GM12878 (cell line): ENCODE results near the gene HOMER2. TPM values are rescaled to one million over a fixed set of nuclear protein-coding genes. Genes with fewer than 3 reads are reported as not detected.

Source experiments
- ATAC-seq: fragments of 200-7000 bp; cut with Tn5 transposase; 3 replicates; pipeline ENCODE4 v1.9.1; 2020; ENCODE audit warnings: mild to moderate bottlenecking, moderate library complexity
- BruUV-seq: library from RNA; stranded (reverse); fragments of 400-500 nt; replicated peaks from 2 replicates; lab custom pipeline; 2021; lab: Mats Ljungman, UMichigan
- CTCF ChIA-PET: fragments of 300-600 bp; sonication (Branson Sonifier 250); formaldehyde crosslinking; extraction: SDS; loops from one replicate; lab custom pipeline; 2021; ENCODE audit warnings: inconsistent platforms; lab: Yijun Ruan, JAX
- POLR2A ChIA-PET: fragments of 350-600 bp; formaldehyde crosslinking; extraction: SDS; loops from one replicate; lab custom pipeline; 2021; ENCODE audit warnings: inconsistent platforms; lab: Charles Lee
- RAD21 ChIA-PET: fragments of 300-600 bp; sonication (Branson Sonifier 250); formaldehyde crosslinking; loops from one replicate; lab custom pipeline; 2023; ENCODE audit warnings: antibody characterized with exemption; ENCODE audit not compliant: unreplicated experiment; lab: Charles Lee
- SMC1A ChIA-PET: fragments of 300-600 bp; sonication (Branson Sonifier 250); formaldehyde crosslinking; loops from one replicate; lab custom pipeline; 2023; ENCODE audit not compliant: unreplicated experiment, uncharacterized antibody; lab: Charles Lee
- DNase-seq: peaks from one replicate; pipeline ENCODE4 v3.0.0-alpha.2; 2011; ENCODE audit warnings: low read depth, low spot score
- FAIRE-seq: peaks from 3 replicates; lab custom pipeline; 2011; peaks lifted over from hg19 to GRCh38; lab: Jason Lieb, UNC
- H2AFZ ChIP-seq: 2 replicates; pipeline ENCODE4 v1.6.0; 2011; ENCODE audit warnings: low read depth, low read length, control low read depth; ENCODE audit not compliant: control insufficient read depth
- H3K27ac ChIP-seq: 2 replicates; pipeline ENCODE4 v1.5.1; 2011; ENCODE audit warnings: control low read depth; ENCODE audit not compliant: control insufficient read depth, insufficient read depth
- H3K27me3 ChIP-seq, 2 experiments: replicated peaks in 1 of 2; 2 replicates each; pipeline versions ENCODE4 v1.6.0 to v1.6.1; 2011; ENCODE audit warnings: low read length in 1 of 2; ENCODE audit not compliant: control insufficient read depth in 2 of 2, insufficient read depth in 2 of 2
- H3K36me3 ChIP-seq, 2 experiments: 2 replicates each; pipeline ENCODE4 v1.5.1; 2011; ENCODE audit warnings: low read length in 1 of 2; ENCODE audit not compliant: control insufficient read depth in 2 of 2, insufficient read depth in 2 of 2
- H3K4me1 ChIP-seq: 2 replicates; pipeline ENCODE4 v1.6.1; 2011; ENCODE audit warnings: mild to moderate bottlenecking, low read length, moderate library complexity, mixed read lengths; ENCODE audit not compliant: control insufficient read depth, insufficient read depth
- H3K4me2 ChIP-seq: 2 replicates; pipeline ENCODE4 v1.6.0; 2011; ENCODE audit warnings: control low read depth; ENCODE audit not compliant: control insufficient read depth, insufficient read depth
- H3K4me3 ChIP-seq: fragments of 200-600 bp; sonication (generic); 2 replicates; pipeline ENCODE4 v1.5.1; 2016
- H3K79me2 ChIP-seq: 2 replicates; pipeline ENCODE4 v1.6.0; 2011; ENCODE audit warnings: low read length; ENCODE audit not compliant: control insufficient read depth, insufficient read depth
- H3K9ac ChIP-seq: 2 replicates; pipeline ENCODE4 v1.8.0; 2011; ENCODE audit warnings: low read length, control low read depth, mixed read lengths; ENCODE audit not compliant: control insufficient read depth, insufficient read depth
- H3K9me3 ChIP-seq: replicated peaks from 3 replicates; pipeline ENCODE4 v1.5.1; 2011; ENCODE audit warnings: mild to moderate bottlenecking, low read length; ENCODE audit not compliant: control insufficient read depth, insufficient read depth
- H4K20me1 ChIP-seq: 2 replicates; pipeline ENCODE4 v1.6.0; 2011; ENCODE audit not compliant: control insufficient read depth, insufficient read depth
- CBX5 ChIP-seq: sonication (generic); IDR thresholded peaks from 2 replicates; pipeline ENCODE4 v1.6.1; 2016; ENCODE audit warnings: low read depth, moderate library complexity, mild to moderate bottlenecking, inconsistent platforms
- MTA2 ChIP-seq: fragments of 450-650 bp; IDR thresholded peaks from 2 replicates; pipeline ENCODE4 v1.6.1; 2016; ENCODE audit warnings: low read depth, mild to moderate bottlenecking, moderate library complexity
- POLR2AphosphoS5 ChIP-seq: IDR thresholded peaks from 2 replicates; pipeline ENCODE4 v1.6.1; 2011; ENCODE audit warnings: mild to moderate bottlenecking, low read length, inconsistent platforms
- SMAD5 ChIP-seq: IDR thresholded peaks from 2 replicates; pipeline ENCODE4 v1.6.1; 2016; ENCODE audit warnings: antibody characterized with exemption, low read depth
- TAF1 ChIP-seq: IDR thresholded peaks from 2 replicates; pipeline ENCODE4 v1.6.1; 2011; ENCODE audit warnings: mild to moderate bottlenecking, low read depth, low read length, borderline replicate concordance
- WGBS: methylation state at CpG from one replicate; pipeline ENCODE4 v1.1.6; 2016; ENCODE audit warnings: low lambda C conversion rate; ENCODE audit not compliant: insufficient replicate concordance, insufficient coverage; ENCODE audit errors: missing lambda C conversion rate; 5-methylcytosine and 5-hydroxymethylcytosine counted together
- in situ Hi-C: fragments of 300-500 bp; cut with MboI; formaldehyde crosslinking; loops from 9 replicates; pipeline ENCODE4 v1.14.3; 2018; ENCODE audit warnings: mixed read lengths
- intact Hi-C: fragments of 100-400 bp; cut with micrococcal nuclease; formaldehyde crosslinking; loops from one replicate; pipeline ENCODE4 v1.14.2; 2022; ENCODE audit not compliant: unreplicated experiment
- polyA plus RNA-seq, 11 experiments: library from polyadenylated mRNA; depleted of rRNA in 4 of 11; unstranded in 6 of 11; stranded (reverse) in 5 of 11; fragments of >200 nt; fragmentation: Nextera tagmentation in 4 of 11; fragmentation: Illumina TruSeq in 1 of 11; extraction: Ambion mirVana in 4 of 11; extraction: Trizol in 1 of 11; gene quantifications; 1 replicate in 1 of 11; 2 replicates in 10 of 11; pipeline versions ENCODE4 v1.2.1 to v1.2.3, GENCODE V29; 2011 to 2016; ENCODE audit warnings: inconsistent platforms in 2 of 11, missing spikeins in 2 of 11, low read depth in 1 of 11
- total RNA-seq, 4 experiments: library from RNA; depleted of rRNA in 3 of 4; stranded (reverse); fragments of >200 nt in 3 of 4; fragmentation: Illumina TruSeq in 1 of 4; extraction: Trizol in 1 of 4; gene quantifications; 2 replicates each; pipeline versions ENCODE4 v1.2.1 to v1.2.3, GENCODE V29; 2013 to 2021
- TF ChIP-seq, protein P1 (sequence below): IDR thresholded peaks from 2 replicates; pipeline ENCODE4 v1.6.1; 2012; ENCODE audit warnings: improper control_type of control experiment, low read depth, low read length; ENCODE audit not compliant: insufficient replicate concordance
- TF ChIP-seq, protein P2 (sequence below): IDR thresholded peaks from 2 replicates; pipeline ENCODE4 v1.6.1; 2011; ENCODE audit warnings: low read depth, low read length, improper control_type of control experiment, borderline replicate concordance
- TF ChIP-seq, protein P3 (sequence below): IDR thresholded peaks from 2 replicates; pipeline ENCODE4 v1.6.1; 2012; ENCODE audit warnings: low read depth, low read length, improper control_type of control experiment
- TF ChIP-seq, protein P4 (sequence below): fragments of 150-350 bp; IDR thresholded peaks from 2 replicates; pipeline ENCODE4 v1.6.1; 2016; ENCODE audit warnings: low read depth, low read length

The HOMER2 gene
- total and polyA plus RNA-seq, 10 of the 15 experiments (the other 5 are each of a cell fraction or from before 2014, with no cell fraction given): 0.60 to 5.0 (median 1.8) TPM

DNA sequence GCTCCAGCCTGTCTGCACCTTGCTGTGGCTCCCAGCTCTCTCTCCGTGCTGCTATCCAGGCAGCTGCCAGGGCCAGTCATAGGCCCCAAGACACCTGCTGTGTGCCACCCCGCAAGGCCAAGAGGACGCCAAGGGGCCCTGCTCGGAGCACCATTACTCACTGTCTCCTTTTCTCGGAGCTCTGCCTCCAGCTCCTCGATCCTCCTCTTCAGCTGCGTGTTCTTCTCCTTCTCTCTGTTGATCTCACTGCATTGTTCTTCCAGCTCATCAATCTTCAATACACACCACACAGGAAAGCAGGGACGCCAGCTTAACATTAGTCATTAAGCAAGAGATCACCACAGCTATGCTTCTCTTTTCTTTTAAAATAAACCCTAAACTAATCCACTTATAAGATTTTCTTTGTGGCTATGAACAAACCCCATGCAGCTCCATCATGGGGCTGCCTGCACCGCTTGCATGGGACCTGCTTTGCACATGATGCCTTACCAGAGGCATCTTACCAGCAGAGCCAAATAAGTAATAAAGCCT, 100.5 kb downstream of the HOMER2 start (continued):
- TF ChIP-seq, protein P1, sequence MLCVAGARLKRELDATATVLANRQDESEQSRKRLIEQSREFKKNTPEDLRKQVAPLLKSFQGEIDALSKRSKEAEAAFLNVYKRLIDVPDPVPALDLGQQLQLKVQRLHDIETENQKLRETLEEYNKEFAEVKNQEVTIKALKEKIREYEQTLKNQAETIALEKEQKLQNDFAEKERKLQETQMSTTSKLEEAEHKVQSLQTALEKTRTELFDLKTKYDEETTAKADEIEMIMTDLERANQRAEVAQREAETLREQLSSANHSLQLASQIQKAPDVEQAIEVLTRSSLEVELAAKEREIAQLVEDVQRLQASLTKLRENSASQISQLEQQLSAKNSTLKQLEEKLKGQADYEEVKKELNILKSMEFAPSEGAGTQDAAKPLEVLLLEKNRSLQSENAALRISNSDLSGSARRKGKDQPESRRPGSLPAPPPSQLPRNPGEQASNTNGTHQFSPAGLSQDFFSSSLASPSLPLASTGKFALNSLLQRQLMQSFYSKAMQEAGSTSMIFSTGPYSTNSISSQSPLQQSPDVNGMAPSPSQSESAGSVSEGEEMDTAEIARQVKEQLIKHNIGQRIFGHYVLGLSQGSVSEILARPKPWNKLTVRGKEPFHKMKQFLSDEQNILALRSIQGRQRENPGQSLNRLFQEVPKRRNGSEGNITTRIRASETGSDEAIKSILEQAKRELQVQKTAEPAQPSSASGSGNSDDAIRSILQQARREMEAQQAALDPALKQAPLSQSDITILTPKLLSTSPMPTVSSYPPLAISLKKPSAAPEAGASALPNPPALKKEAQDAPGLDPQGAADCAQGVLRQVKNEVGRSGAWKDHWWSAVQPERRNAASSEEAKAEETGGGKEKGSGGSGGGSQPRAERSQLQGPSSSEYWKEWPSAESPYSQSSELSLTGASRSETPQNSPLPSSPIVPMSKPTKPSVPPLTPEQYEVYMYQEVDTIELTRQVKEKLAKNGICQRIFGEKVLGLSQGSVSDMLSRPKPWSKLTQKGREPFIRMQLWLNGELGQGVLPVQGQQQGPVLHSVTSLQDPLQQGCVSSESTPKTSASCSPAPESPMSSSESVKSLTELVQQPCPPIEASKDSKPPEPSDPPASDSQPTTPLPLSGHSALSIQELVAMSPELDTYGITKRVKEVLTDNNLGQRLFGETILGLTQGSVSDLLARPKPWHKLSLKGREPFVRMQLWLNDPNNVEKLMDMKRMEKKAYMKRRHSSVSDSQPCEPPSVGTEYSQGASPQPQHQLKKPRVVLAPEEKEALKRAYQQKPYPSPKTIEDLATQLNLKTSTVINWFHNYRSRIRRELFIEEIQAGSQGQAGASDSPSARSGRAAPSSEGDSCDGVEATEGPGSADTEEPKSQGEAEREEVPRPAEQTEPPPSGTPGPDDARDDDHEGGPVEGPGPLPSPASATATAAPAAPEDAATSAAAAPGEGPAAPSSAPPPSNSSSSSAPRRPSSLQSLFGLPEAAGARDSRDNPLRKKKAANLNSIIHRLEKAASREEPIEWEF: no peak
- no peak for TF ChIP-seq SMAD5

DNA sequence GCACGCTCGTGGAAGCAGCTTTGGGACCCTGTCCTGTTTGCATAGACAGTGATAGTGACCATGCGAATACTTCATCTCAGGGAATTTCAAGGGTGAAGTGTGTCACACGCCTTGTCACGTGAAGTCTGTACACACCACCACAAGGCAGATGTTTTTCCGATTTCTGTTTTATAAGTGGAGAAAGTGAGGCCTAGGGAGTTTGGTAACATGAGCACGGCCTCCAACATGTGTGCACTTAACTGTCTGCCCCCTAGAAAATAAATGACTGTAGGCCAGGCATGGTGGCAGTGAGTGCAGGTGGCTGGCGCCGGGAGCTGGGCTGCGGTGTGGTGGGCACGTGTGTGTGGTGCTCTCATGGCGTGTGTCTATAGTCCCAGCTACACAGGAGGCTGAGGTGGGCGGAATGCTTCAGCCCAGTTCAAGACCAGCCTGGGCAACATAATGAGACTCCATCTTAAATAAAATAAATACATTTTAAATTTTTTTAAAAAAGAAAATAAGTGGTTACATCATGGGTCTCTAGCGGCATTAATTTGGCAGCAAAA, 101.1 kb downstream of the HOMER2 start:
- Histone ChIP-seq H3K9me3 (no peaks in the 10 kb centered on the region), H2AFZ (no peak overlapping the region), H3K36me3 (no peaks in the 10 kb centered on the region), H3K79me2 (no peaks in the 10 kb centered on the region), H4K20me1 (no peaks in the 10 kb centered on the region), H3K4me2 (no peak overlapping the region), H3K4me3 (no peak overlapping the region), H3K9ac (no peak overlapping the region), H3K27me3 (no peaks in the 10 kb centered on the region), H3K27ac (no peak overlapping the region), H3K4me1 (no peaks in the 10 kb centered on the region)
- 88% methylated on average over 14 of the region's 14 CpGs for whole genome bisulfite sequencing
- DNase-seq (no peak), FAIRE-seq (no peak), ATAC-seq (no peak)
- SMC1A ChIA-PET: interaction anchor here (0.7 to 2.3 kb wide), 3 partner anchors 91 to 149 kb away, joined by 3 to 16 read pairs (median 11); partner anchors contain the start of gene RAMAC
- CTCF ChIA-PET: interaction anchor here (1.0 kb wide), 2 partner anchors 26 to 149 kb away, joined by 3 to 4 read pairs; no protein-coding TSS in a partner anchor
- in situ Hi-C loops: no loop called here
- RAD21 ChIA-PET: interaction anchor here (1.4 kb wide), 1 partner anchor 149 kb away, joined by 3 read pairs; no protein-coding TSS in a partner anchor
- intact Hi-C loops: no loop called here
- POLR2A ChIA-PET: no interaction called here
- BruUV-seq: no TSS peak
- TF ChIP-seq, protein P2, sequence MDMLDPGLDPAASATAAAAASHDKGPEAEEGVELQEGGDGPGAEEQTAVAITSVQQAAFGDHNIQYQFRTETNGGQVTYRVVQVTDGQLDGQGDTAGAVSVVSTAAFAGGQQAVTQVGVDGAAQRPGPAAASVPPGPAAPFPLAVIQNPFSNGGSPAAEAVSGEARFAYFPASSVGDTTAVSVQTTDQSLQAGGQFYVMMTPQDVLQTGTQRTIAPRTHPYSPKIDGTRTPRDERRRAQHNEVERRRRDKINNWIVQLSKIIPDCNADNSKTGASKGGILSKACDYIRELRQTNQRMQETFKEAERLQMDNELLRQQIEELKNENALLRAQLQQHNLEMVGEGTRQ: no peak
- TF ChIP-seq POLR2AphosphoS5 (no peak), TAF1 (no peak), MTA2 (no peak), CBX5 (no peak)
- TF ChIP-seq, protein P3, sequence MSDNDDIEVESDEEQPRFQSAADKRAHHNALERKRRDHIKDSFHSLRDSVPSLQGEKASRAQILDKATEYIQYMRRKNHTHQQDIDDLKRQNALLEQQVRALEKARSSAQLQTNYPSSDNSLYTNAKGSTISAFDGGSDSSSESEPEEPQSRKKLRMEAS: no peak
- TF ChIP-seq, protein P4, sequence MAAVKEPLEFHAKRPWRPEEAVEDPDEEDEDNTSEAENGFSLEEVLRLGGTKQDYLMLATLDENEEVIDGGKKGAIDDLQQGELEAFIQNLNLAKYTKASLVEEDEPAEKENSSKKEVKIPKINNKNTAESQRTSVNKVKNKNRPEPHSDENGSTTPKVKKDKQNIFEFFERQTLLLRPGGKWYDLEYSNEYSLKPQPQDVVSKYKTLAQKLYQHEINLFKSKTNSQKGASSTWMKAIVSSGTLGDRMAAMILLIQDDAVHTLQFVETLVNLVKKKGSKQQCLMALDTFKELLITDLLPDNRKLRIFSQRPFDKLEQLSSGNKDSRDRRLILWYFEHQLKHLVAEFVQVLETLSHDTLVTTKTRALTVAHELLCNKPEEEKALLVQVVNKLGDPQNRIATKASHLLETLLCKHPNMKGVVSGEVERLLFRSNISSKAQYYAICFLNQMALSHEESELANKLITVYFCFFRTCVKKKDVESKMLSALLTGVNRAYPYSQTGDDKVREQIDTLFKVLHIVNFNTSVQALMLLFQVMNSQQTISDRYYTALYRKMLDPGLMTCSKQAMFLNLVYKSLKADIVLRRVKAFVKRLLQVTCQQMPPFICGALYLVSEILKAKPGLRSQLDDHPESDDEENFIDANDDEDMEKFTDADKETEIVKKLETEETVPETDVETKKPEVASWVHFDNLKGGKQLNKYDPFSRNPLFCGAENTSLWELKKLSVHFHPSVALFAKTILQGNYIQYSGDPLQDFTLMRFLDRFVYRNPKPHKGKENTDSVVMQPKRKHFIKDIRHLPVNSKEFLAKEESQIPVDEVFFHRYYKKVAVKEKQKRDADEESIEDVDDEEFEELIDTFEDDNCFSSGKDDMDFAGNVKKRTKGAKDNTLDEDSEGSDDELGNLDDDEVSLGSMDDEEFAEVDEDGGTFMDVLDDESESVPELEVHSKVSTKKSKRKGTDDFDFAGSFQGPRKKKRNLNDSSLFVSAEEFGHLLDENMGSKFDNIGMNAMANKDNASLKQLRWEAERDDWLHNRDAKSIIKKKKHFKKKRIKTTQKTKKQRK: no peak
